ENCODE measurements around the gene RAB9A.

Gene RAB9A

DNA sequence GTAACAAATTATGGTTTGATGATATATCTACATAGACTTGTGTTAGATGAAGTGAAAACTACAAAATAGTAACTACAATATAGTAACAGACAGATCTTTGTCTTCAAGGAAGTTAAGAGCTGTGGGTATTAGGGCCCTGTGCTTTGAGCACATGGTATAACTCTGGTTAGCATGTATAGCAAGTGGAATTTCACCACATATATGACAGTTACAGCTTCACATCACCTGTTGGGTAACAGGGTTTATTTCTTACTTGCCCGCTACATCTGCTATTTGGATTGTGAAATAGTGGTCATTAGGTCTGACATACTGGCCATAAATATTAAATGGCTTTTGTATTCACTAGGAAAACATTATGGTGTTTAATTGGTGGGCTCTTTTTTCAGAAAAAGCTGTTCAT lies 65.8 kb downstream of the RAB9A start:
- no peak overlapping the region for H3K9ac ChIP-seq (ENCODE audit: low read length)
- peaks cover 38% of the 10 kb centered on the region for H3K4me1 ChIP-seq (ENCODE audit: insufficient read depth, low read length, severe bottlenecking)
- H4K20me1 ChIP-seq (ENCODE audit: insufficient read depth, low read length): no peaks in the 10 kb centered on the region
- H3K27me3 ChIP-seq (ENCODE audit: insufficient read depth, low read length): no peaks in the 10 kb centered on the region
- H3K9me3 ChIP-seq (ENCODE audit: low read length): no peaks in the 10 kb centered on the region
- H3K36me3 ChIP-seq (ENCODE audit: insufficient read depth, low read length): peaks cover 86% of the 10 kb centered on the region
- H2AFZ ChIP-seq (ENCODE audit: low read length): no peak overlapping the region
- H3K4me3 ChIP-seq (ENCODE audit: low read depth, low read length, poor library complexity, severe bottlenecking): no peak overlapping the region
- H3K4me2 ChIP-seq (ENCODE audit: low read length): no peak overlapping the region
- H3K9me2 ChIP-seq (ENCODE audit: low read depth, low read length): no peaks in the 10 kb centered on the region
- no peak overlapping the region for H3K27ac ChIP-seq (ENCODE audit: low read depth, low read length, poor library complexity, severe bottlenecking)
- no peaks in the 10 kb centered on the region for H3K79me2 ChIP-seq (ENCODE audit: insufficient read depth, low read length)
- TF ChIP-seq, protein P1, sequence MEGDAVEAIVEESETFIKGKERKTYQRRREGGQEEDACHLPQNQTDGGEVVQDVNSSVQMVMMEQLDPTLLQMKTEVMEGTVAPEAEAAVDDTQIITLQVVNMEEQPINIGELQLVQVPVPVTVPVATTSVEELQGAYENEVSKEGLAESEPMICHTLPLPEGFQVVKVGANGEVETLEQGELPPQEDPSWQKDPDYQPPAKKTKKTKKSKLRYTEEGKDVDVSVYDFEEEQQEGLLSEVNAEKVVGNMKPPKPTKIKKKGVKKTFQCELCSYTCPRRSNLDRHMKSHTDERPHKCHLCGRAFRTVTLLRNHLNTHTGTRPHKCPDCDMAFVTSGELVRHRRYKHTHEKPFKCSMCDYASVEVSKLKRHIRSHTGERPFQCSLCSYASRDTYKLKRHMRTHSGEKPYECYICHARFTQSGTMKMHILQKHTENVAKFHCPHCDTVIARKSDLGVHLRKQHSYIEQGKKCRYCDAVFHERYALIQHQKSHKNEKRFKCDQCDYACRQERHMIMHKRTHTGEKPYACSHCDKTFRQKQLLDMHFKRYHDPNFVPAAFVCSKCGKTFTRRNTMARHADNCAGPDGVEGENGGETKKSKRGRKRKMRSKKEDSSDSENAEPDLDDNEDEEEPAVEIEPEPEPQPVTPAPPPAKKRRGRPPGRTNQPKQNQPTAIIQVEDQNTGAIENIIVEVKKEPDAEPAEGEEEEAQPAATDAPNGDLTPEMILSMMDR (IDR thresholded peaks at IDR 0.05; ENCODE audit: low read length): no peak
- no peak for TF ChIP-seq EZH2 (IDR thresholded peaks at IDR 0.05; ENCODE audit: borderline replicate concordance, low read length)
- no peaks in the 10 kb centered on the region for H3F3A ChIP-seq (ENCODE audit: insufficient read depth, low read length)

- Histone ChIP-seq H3K4me2 (ENCODE audit: low read length) (no peak overlapping the region), H3F3A (ENCODE audit: insufficient read depth, low read length) (no peaks in the 10 kb centered on the region), H3K27me3 (ENCODE audit: insufficient read depth, low read length) (no peaks in the 10 kb centered on the region), H3K27ac (ENCODE audit: low read depth, low read length, poor library complexity, severe bottlenecking) (no peak overlapping the region), H4K20me1 (ENCODE audit: insufficient read depth, low read length) (no peaks in the 10 kb centered on the region), H3K79me2 (ENCODE audit: insufficient read depth, low read length) (no peaks in the 10 kb centered on the region), H3K36me3 (ENCODE audit: insufficient read depth, low read length) (peaks cover 88% of the 10 kb centered on the region), H3K4me3 (ENCODE audit: low read depth, low read length, poor library complexity, severe bottlenecking) (no peak overlapping the region), H3K9me3 (ENCODE audit: low read length) (no peaks in the 10 kb centered on the region), H3K9me2 (ENCODE audit: low read depth, low read length) (no peaks in the 10 kb centered on the region), H2AFZ (ENCODE audit: low read length) (no peak overlapping the region), H3K9ac (ENCODE audit: low read length) (no peak overlapping the region), H3K4me1 (ENCODE audit: insufficient read depth, low read length, severe bottlenecking) (peaks cover 38% of the 10 kb centered on the region)
- TF ChIP-seq, protein P1 (IDR thresholded peaks at IDR 0.05; ENCODE audit: low read length): no peak
- TF ChIP-seq EZH2 (IDR thresholded peaks at IDR 0.05; ENCODE audit: borderline replicate concordance, low read length): no peak
Measured at GRCh38 chrX:13755254-13755653, 66.3 kb downstream of the RAB9A start.

DNA sequence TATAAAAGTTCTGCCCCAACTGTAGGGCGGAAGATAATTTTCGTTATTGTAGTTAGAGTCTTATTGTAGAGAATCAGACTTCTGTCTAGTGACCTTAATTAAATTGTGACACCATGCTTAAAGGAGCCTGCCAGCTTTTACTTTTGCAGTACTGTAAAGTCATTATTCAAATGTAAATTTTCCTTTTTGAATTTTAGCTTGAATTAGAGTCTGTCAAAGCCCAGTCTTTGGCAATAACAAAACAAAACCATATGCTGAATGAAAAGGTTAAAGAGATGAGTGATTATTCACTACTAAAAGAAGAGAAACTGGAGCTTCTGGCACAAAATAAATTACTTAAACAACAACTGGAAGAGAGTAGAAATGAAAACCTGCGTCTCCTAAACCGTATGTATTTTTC lies 67.5 kb downstream of the RAB9A start:
- peaks cover 38% of the 10 kb centered on the region for H3K4me1 ChIP-seq (ENCODE audit: insufficient read depth, low read length, severe bottlenecking)
- H4K20me1 ChIP-seq (ENCODE audit: insufficient read depth, low read length): no peaks in the 10 kb centered on the region
- no peak overlapping the region for H3K4me2 ChIP-seq (ENCODE audit: low read length)
- no peaks in the 10 kb centered on the region for H3F3A ChIP-seq (ENCODE audit: insufficient read depth, low read length)
- no peak overlapping the region for H2AFZ ChIP-seq (ENCODE audit: low read length)
- H3K4me3 ChIP-seq (ENCODE audit: low read depth, low read length, poor library complexity, severe bottlenecking): no peak overlapping the region
- H3K9me2 ChIP-seq (ENCODE audit: low read depth, low read length): no peaks in the 10 kb centered on the region
- no peaks in the 10 kb centered on the region for H3K9me3 ChIP-seq (ENCODE audit: low read length)
- no peaks in the 10 kb centered on the region for H3K79me2 ChIP-seq (ENCODE audit: insufficient read depth, low read length)
- no peak overlapping the region for H3K9ac ChIP-seq (ENCODE audit: low read length)
- H3K27ac ChIP-seq (ENCODE audit: low read depth, low read length, poor library complexity, severe bottlenecking): no peak overlapping the region
- H3K36me3 ChIP-seq (ENCODE audit: insufficient read depth, low read length): peaks cover 88% of the 10 kb centered on the region
- TF ChIP-seq, protein P1 (IDR thresholded peaks at IDR 0.05; ENCODE audit: low read length): no peak
- no peak for TF ChIP-seq EZH2 (IDR thresholded peaks at IDR 0.05; ENCODE audit: borderline replicate concordance, low read length)
- no peaks in the 10 kb centered on the region for H3K27me3 ChIP-seq (ENCODE audit: insufficient read depth, low read length)

Data from OCI-LY1 (cell line).